ENCODE measurements around the gene RNF111. TPM values are rescaled to one million over a fixed set of nuclear protein-coding genes. Genes with fewer than 3 reads are reported as not detected.

RNF111 gene
- polyA plus RNA-seq, 1 donor (not counting 4 experiments of a cell fraction or from before 2014, with no cell fraction given) = 27.4 TPM

DNA sequence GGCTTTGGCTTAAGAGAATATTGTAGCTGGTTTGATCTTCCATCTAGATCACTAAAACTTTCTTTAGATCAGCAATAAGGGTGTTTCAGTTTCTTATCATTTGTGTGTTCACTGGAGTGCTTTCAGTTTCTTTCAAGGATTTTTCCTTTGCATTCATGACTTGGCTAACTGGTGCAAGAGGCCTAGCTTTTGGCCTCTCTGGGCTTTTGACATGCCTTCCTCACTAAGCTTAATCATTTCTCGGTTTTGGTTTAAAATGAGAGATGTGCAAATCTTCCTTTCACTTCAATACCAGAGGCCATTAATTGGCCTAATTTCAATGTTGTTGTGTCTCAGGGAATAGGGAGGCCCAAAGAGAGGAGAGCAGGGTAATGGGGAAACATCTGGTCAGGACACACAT is 87.1 kb downstream of the RNF111 start:
- H3K9ac ChIP-seq (ENCODE audit: control insufficient read depth, extremely low read depth, insufficient read depth, low read length) = no peak overlapping the region
- no peak overlapping the region for H2AFZ ChIP-seq (ENCODE audit: control insufficient read depth, low read length)
- H3K27me3 ChIP-seq (ENCODE audit: control insufficient read depth, extremely low read depth, insufficient read depth, low read length) = no peaks in the 10 kb centered on the region
- no peak overlapping the region for H3K27ac ChIP-seq (ENCODE audit: control insufficient read depth, insufficient read depth, low read length)
- no peak overlapping the region for H3K4me2 ChIP-seq (ENCODE audit: control insufficient read depth, extremely low read depth, insufficient read depth, low read depth, low read length)
- DNase-seq (ENCODE audit: low read depth, low spot score) (no peak), FAIRE-seq (no peak)
- H3K4me1 ChIP-seq (ENCODE audit: control insufficient read depth, extremely low read depth, insufficient read depth, low read length) = no peaks in the 10 kb centered on the region
- dilution Hi-C loops (cut with MboI; ENCODE audit: extremely low pct_ligation_motif_present, low sequenced_read_pairs) = no loop called here
- no peak overlapping the region for H3K4me3 ChIP-seq (ENCODE audit: control insufficient read depth in 2 of 3, extremely low read depth in 1 of 3, insufficient read depth in 2 of 3, low read depth in 1 of 3, low read length in 3 of 3)
- H3K79me2 ChIP-seq (ENCODE audit: control insufficient read depth, insufficient read depth, low read length) = no peaks in the 10 kb centered on the region
- no peaks in the 10 kb centered on the region for H3K9me1 ChIP-seq (ENCODE audit: control insufficient read depth, extremely low read depth, insufficient read depth, low read length)
- H3K9me3 ChIP-seq (ENCODE audit: control insufficient read depth, low read depth, low read length) = no peaks in the 10 kb centered on the region
- TF ChIP-seq CTCF (optimal IDR thresholded peaks at IDR 0.05 in 1 of 3, IDR thresholded peaks at IDR 0.05 in 1 of 3, conservative IDR thresholded peaks at IDR 0.05 in 1 of 3; ENCODE audit: extremely low read depth in 1 of 3, insufficient read depth in 2 of 3, low read length in 3 of 3) = no peak
- no peak for TF ChIP-seq EZH2 (IDR thresholded peaks at IDR 0.05; ENCODE audit: low read length)
- peaks cover 0 to 4% of the 10 kb centered on the region in 2 experiments for H3K36me3 ChIP-seq (ENCODE audit: control insufficient read depth in 2 of 2, extremely low read depth in 1 of 2, insufficient read depth in 2 of 2, low read length in 2 of 2)
- H4K20me1 ChIP-seq (ENCODE audit: control insufficient read depth, extremely low read depth, insufficient read depth, low read length) = no peaks in the 10 kb centered on the region

- Histone ChIP-seq H3K9ac (ENCODE audit: control insufficient read depth, extremely low read depth, insufficient read depth, low read length) (no peak overlapping the region), H3K4me3 (ENCODE audit: control insufficient read depth in 2 of 3, extremely low read depth in 1 of 3, insufficient read depth in 2 of 3, low read depth in 1 of 3, low read length in 3 of 3) (no peak overlapping the region), H3K9me3 (ENCODE audit: control insufficient read depth, low read depth, low read length) (no peaks in the 10 kb centered on the region), H3K27ac (ENCODE audit: control insufficient read depth, insufficient read depth, low read length) (no peak overlapping the region), H3K79me2 (ENCODE audit: control insufficient read depth, insufficient read depth, low read length) (no peaks in the 10 kb centered on the region), H3K4me1 (ENCODE audit: control insufficient read depth, extremely low read depth, insufficient read depth, low read length) (no peaks in the 10 kb centered on the region), H4K20me1 (ENCODE audit: control insufficient read depth, extremely low read depth, insufficient read depth, low read length) (no peaks in the 10 kb centered on the region), H3K9me1 (ENCODE audit: control insufficient read depth, extremely low read depth, insufficient read depth, low read length) (no peaks in the 10 kb centered on the region), H3K4me2 (ENCODE audit: control insufficient read depth, extremely low read depth, insufficient read depth, low read depth, low read length) (no peak overlapping the region), H3K27me3 (ENCODE audit: control insufficient read depth, extremely low read depth, insufficient read depth, low read length) (no peaks in the 10 kb centered on the region), H3K36me3 (ENCODE audit: control insufficient read depth in 2 of 2, extremely low read depth in 1 of 2, insufficient read depth in 2 of 2, low read length in 2 of 2) (peaks cover 8 to 19% of the 10 kb centered on the region in 2 experiments), H2AFZ (ENCODE audit: control insufficient read depth, low read length) (no peak overlapping the region)
- DNase-seq (ENCODE audit: low read depth, low spot score) = no peak
- dilution Hi-C loops (cut with MboI; ENCODE audit: extremely low pct_ligation_motif_present, low sequenced_read_pairs) = no loop called here
- FAIRE-seq = no peak
- TF ChIP-seq EZH2 (IDR thresholded peaks at IDR 0.05; ENCODE audit: low read length) = no peak
- no peak for TF ChIP-seq CTCF (optimal IDR thresholded peaks at IDR 0.05 in 1 of 3, IDR thresholded peaks at IDR 0.05 in 1 of 3, conservative IDR thresholded peaks at IDR 0.05 in 1 of 3; ENCODE audit: extremely low read depth in 1 of 3, insufficient read depth in 2 of 3, low read length in 3 of 3)
These were observed 100.3 kb downstream of the RNF111 start for GRCh38 chr15:59087731-59088130.
